Skin of body (tissue), 2 donors: ENCODE measurements around the gene NPRL2. TPM values are rescaled to one million over a fixed set of nuclear protein-coding genes. Genes with fewer than 3 reads are reported as not detected.

ENCODE experiments used
- DNase-seq: peaks from one replicate; lab custom pipeline; 2025; lab: John Stamatoyannopoulos, UW
- total RNA-seq: library from RNA; depleted of rRNA; stranded (reverse); fragments of >200 nt; gene quantifications from one replicate; pipeline ENCODE4 v1.2.3, GENCODE V29; 2014

Gene NPRL2
- total RNA-seq, 1 donor from 2014 or later, result 13.6 TPM

DNA sequence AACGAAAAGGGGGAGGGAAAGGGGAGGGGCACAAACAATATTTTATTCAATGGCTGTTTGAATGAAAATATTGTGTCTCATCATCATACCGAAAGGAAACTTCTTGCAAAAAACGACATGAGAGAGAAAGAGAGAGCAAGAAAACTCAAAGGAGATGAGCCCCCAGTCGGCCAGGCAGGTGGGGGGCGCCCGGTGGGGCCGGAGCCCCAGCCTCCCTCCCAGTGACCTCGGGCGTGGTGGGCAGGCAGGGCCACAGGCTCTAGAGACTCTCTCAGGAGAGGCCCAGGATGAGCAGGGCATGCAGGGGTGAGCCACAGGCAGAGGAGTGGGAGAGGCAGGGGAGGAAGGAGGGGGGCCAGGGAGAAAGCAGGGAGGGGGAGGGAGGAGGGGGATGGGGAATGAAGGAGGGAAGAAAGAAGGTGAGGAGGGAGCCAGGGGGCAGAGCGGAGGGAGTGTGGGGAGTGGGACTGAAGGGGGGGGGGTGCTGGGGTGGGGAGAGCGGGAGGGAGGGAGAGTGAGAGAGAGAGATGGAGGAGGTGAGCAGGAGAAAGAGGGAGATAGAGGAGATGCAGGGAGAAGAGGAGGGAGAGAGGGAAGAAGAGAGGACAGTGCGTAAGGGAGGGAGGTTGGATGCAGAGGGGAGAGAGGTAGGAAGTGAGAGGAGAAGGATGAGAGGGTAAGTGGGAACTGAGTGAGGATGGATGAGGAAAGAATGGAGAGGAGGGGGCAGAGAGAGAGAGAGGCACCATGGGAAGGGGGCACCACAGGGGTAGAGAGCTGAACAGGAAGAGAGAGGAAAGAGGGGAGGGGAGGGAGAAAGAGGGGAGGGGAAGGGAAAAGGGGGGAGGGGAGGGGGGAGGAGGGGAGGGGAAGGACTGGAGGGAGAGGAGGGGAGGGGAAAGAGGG, 22.8 kb upstream of the NPRL2 start:
- DNase-seq, result no peak

DNA sequence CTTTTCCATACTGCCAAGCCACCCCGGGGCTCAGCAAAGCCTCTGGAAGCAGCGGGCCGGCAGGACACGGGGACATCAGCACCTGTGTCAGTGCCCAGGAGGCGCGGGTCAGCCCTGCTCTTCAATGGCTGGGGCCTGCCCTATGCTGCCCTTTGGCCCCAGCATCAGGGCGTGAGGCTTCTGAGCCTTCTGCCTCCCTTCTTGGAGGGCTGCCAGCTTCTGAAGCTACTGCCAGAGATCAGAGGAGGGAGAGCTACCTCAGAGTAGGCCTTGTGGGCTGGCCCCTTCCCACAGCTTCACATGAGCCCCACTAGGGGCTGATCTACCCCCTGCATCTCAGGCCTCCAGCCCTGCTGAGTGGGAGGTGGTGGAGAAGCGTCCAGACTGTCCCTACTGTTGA, 21.8 kb upstream of the NPRL2 start:
- DNase-seq, result no peak

DNA sequence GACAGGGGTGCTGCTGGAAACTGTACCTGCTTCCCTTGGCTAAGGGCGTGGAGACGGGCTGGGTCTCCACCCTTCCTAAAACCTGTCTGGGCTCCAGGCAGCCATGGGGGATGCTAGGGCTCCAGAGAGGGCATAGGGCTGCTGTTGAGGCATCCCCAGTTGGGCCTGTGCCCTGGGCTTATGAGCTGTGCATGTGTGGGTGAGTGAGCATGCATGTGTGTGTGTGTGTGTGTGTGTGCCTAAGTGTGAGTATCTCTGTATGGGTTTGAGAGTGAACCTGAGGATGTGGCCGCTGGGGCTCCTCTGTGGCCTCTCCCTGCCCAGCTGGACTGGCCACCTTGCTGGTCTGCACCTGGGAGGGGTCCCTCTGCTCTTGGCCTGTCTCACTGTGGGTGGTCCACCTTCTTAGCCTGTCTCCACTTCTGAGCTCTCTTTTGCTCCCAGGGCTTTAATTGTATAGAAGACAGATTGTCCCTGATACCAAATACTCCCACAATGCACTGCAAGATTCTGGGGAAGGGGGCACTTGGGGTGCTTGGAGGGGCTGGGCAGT, 20.6 kb upstream of the NPRL2 start:
- DNase-seq, result no peak

DNA sequence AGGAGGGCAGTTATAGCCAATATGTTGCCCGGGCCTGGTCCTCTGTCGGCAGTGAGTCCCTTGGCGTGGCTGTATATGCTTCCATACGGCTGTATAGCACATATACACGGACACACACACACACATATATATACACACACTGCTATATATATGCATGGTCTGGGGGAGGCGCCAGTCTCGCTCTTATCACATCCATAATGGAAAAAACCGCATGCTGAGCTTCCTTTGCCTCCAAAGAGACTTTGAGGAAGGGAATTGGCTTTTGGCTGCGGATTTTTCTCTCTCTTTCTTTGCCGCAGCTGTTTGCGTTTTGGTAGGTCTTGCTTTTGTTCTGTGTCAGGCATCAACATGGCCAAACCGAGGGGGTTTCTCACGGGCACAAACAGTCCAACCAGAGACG, 20.0 kb upstream of the NPRL2 start:
- DNase-seq, result peak; percentile 78

DNA sequence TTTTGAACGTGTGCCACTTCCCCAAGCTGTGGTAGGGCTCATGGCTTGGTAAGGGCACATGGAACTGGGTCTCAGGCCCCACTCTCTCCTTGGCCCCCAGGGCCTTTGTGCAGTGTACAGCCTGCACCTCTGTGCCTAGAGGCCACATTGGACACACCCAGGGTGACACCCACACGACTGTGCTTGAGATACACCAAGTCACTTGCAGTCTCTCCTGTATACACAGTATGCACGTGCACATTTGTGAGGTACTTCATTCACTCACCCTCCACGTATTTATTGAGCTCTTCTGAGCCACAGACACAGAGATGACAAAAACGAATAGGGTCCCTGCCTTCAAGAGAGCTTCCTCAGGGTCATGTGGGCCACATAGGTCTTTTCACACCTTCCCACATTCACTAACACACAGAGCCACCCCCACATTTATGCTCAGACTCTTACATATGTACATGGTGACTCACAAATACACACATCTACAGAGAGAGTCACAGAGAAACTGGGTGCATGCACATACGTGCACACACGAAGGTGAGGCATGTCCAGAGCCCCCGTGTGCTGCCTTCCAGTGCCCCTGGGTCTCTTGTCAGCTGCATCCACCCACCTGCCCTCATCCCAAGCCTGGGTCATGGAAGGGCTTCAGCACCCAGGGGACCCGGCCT, 18.6 kb upstream of the NPRL2 start:
- no peak for DNase-seq

DNA sequence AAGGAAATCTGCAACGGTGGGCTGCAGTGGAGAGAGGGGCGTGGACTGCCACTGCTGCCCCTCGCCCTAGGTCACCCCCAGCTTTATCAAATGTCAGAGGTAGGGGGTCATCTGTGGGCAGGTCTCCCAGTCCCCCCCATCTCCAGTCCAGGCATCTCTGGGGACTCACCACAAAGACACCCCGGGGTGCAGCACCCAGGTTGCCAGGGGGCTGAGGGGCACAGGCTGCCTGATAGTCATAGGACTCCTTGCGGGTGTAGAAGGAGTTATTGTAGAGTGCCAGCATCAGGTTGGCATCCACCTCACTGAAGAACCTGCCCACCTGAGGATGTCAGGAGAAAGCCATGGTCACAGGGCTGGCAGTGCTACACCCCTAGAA, 15.3 kb upstream of the NPRL2 start:
- DNase-seq, result no peak

DNA sequence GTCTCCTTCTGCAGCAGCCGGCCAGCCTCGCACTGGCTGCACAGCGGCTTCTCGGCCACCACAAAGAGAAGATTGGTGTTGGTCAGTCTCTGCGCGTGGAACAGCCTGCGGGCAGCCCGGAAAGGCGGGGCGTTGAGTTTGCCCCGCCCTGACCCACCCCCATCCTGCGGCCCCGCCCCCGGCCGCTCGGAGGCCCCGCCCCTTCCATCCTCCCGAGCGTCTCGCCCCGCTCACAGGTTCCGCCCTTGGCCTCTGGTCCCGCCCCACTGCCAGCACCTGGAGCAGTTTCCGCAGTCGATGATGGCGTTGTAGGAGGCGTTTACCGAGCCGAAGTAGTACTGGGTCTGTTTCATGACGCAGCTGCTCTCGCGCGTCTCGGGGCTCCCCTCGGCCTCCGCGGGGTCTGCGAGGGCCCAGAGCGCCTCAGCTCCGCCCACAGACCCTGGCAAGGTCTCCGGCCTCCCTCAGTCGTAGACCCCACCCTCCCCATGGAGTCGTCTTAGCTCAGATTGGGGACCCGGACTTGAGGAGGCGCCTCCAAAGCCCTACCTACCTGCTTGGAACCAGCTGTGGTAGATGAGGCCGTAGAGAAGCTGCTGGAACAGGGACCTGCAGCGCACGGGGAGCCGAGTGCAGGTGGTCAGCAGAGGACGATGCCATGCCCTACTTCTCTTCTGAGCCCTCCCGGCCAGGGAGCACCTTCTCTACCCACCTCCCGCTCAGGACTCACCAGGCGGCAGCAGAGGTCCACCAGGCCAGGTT, 14.7 kb upstream of the NPRL2 start:
- DNase-seq, result peak; percentile 41

DNA sequence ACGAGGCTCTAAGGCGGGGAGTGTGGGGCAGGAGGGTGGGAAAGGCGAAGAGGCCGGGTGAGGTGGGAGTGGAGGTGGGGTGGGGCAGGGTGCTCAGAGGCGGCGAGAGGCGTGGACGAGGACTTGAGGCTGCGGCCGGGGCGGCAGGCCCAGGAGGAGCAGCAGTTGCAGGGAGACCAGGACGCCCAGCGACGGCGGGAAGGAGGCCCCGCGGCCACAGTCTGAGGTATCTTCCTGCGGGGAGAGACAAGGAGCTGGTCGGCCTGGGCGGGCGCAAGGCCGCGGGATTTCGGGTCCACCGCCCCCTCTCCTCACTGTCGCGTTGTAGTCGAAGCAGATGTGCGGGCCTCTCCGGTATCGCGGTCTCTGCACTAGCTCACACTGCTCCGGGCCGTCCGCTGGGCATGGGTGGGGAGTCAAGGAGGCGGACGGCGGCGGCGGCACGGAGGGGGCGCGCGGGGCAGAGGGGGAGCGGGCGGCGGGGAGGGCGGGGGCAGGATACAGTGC, 14.1 kb upstream of the NPRL2 start:
- no peak for DNase-seq

DNA sequence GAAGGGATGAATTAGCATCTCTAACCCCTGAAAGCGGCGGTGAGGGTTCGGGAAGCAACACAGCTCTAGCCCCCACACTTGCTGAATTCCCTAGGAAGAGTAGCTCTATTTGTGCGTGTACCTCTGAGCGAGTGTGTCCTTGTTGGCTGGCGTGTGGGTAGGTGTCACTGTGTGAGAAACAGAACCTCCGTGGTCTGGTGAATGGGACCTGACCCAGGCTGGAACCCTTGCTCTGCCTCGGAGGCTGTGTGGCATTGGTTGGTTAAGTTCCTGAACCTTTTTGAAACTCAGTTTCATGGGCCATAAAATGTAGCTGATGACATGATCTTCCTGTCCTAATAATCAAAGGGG, 9.2 kb upstream of the NPRL2 start:
- DNase-seq, result no peak

DNA sequence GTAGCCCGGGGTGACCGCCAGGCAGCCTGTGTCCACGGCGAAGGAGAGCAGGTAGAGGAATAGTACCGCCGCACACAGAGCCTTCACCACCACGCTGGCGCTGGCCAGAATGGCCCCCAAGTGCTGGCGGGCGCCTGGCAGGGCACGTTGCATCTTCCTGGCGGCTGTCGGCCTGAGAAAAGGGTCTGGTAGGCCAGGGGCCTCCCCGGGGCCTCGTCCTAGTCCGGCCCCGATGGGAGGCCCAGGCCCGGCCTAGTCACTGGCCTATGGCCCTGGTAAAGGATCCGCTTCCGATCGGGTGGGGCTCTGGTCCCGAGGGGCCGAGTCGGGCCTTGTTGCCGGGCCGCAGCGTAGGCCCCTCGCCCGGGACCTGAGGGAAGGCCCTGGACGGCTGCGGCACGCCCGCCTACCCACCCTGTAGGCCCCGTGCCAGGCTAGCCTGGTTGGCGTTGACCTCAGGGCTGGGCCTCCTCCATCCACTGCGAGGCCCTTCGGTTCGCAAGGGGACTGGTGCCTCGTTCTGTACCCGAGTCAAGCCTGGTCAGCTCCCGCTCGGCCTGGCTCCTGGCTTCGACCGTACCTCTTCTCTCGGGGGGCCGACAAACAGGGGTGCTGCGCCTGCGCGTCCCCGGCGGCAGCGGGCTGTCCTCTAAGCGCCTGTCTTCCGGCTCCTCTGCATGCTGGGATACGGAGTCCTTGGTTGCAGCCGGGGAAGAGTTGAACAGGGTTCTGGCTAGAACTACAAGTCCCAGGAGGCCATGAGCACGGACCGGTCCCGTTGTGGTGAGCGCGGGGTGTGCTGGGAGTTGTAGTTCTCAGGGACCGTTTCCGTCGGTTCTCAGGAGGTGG, 8.6 kb upstream of the NPRL2 start, which contains the start of gene TMEM115:
TSS of gene TMEM115 (minus strand) at position 611 of the 849 bp plus-strand sequence. CDS start at position 153, 458 bp downstream.
- DNase-seq, result peak; percentile 98

DNA sequence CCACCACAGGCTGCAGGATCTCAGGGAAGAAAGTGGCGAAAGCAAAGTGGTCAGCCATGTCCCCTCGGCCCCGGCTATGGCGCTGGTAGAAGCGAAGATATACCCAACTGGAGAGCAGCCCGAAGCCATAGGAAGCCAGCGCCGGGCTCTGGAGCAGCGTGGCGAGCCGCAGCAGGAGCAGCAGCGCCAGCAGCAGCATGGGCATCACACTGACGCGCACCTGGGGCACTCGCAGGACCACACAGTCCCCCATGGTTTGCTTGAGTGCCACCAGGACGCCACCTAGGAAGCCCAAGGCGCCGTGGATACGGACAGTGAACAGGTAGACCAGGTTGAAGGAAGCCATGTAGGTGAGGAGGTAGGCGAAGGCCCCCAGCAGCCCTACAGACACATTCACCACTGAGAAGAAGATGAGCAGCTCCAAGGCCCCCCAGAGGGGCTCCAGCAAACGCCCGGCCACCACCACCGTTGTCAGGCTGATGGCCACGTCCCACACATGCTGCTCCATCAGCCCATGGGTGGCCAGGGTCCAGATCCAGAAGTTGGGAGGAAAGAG, 7.9 kb upstream of the NPRL2 start:
- DNase-seq, result no peak

DNA sequence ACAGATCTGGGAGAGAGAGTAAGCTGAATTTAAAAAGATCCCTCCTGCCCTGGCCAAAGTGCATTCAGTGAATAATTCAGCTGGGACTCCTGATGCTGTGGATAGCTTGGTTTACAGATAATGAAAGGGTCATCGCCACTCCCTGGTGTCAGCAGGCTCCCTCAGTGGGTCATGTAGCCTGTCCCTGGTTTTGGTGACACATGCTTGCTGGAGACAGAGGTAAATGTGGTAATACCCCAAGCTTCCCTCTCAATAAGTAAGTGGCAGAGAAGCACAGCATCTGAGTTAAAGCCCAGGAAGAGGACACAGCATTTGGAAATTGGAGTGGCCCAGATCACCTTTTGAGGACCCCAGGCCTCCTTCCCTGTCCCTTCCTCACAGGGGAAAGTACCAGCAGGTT, 6.9 kb upstream of the NPRL2 start:
- DNase-seq, result no peak

DNA sequence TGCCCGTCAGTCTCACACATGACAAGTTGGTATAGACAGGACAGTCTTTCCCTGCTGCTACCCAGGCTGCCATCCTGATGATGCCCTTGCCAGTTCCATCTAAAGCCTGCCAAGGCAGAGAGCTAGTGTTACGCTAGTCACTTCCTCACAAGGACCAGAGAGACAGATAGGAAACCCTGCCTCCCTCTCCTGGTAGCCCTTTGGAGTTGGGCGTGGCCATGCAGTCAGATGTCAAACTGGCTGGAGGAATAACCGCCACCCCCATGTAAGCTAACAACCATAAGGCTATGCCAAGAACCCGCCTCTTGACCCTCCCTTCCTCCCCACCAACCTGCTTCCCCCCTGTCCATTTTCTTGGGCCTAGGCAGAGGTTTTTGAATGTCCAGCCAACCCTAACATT, 6.0 kb upstream of the NPRL2 start:
- DNase-seq, result no peak

DNA sequence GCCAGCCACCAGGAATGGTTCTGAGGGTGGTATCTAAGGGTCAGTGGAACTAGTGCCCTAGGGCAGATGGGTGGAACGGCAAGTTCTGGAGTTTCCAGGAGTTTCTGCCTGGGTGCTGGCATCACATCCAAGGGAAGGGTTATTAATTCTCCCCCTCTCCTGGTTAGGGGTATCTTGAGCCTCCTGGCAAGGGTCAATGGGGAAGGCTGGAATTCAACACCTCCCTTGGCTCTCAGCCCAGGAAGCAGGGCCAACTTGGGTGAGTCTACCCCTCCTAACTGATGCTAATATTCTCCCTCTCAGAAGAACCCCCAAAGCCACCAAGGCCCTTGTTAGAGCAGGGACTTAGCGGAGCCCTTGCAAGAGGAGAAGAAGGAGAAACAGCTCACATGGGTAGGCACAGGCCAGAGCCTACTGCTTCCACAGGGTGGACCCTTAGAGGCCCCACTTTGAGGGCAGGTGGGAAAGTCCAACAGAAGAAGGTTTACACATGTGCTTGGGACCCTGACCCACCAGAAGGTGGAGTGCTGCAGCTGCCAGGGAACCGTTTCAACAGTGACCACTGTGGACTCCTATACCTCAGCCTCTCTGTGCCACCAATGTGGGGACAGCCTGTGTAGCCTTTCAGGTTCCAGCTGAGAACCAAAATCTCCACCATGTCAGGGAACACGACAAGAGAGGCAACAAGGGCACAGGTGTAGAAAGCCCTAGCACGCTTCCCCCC, 5.4 kb upstream of the NPRL2 start:
- no peak for DNase-seq

DNA sequence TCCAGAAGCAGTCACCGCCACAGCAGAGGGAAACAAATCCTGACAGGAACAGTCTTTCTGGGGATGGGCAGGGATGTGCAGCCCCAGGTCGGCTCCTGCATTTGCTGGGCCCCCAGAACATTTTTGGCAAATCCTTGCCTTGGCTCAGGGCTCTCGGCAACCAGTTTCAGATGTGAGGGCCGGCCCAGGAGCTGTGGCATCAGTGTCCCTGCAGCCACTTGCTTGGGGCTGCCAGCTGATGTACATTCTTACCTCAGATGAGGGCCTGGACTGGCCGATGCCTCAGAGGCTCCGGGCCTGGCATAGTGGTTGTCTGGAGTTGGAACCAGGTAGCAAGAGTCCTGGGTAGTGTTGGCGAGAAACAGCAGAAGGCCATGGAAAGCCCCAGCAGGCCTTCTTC, 4.3 kb upstream of the NPRL2 start:
- DNase-seq, result no peak

DNA sequence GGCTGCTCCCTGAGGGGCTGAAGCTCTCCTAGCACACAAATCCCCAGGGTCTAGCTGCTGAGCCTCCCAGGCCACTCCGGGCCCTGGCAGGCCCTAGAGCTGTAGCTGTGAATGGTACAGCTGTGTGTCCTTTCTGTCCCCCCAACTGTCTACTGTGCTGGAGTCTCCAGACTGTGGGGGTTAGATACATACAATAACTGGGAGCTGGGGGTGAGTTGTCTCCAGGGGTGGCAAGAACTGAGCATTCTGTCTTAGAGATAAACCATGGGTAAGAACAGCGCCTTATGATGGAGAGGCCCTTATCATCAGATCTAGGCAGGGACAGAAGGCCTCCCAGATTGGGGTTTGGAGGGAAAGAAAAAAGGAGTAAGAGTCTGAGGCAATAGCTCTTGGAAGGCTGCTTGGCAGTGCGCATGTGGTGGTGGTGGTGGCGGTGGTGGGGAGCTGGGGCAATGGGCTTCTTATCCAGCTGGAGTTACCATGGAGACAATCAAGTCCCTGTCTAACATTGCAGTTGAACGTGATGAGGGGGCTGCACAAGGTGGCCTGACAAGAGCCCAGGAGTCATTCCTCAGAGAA, 3.7 kb upstream of the NPRL2 start:
- DNase-seq, result no peak

DNA sequence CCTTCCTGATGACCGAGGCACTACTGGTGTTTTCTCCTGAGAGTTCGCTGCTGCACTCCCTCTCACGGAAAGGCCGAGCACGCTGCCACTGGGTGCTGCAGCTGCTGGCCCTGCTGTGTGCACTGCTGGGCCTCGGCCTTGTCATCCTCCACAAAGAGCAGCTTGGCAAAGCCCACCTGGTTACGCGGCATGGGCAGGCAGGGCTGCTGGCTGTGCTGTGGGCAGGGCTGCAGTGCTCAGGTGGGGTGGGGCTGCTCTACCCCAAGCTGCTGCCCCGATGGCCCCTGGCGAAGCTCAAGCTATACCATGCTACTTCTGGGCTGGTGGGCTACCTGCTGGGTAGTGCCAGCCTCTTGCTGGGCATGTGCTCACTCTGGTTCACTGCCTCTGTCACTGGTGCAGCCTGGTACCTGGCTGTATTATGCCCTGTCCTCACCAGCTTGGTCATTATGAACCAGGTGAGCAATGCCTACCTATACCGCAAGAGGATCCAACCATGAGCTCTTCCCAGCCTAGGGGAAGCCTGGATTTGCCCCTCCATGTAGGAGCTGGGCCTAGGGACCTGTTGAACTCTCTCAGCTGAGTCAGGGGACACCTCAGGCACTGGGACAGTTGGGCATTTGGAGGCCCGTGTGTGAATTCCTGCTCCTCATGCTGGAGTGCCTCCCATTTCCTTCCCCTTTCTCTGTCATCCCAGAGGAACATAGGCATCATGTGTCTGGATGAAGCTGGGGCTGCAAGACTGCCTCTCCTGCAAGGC, 2.9 kb upstream of the NPRL2 start:
- DNase-seq, result no peak

DNA sequence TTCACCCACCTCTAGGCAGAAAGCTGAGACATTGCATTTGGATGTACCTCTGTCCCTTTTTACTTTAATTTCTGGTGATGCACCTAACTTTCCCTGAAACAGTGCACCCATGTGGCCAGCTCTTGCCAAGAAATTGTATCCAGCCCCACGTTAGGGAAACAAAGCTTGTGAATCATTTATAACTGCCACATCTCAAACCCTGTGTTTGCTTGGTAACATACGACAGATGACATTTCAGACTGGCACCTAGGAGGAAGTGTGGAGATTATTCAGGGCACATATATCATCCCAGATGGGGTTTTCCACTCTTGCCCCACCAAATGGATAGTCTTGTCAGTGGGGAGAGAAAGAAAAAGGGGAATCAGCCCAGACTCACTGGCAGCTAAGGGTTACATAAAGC, 2.2 kb upstream of the NPRL2 start:
- DNase-seq, result no peak

DNA sequence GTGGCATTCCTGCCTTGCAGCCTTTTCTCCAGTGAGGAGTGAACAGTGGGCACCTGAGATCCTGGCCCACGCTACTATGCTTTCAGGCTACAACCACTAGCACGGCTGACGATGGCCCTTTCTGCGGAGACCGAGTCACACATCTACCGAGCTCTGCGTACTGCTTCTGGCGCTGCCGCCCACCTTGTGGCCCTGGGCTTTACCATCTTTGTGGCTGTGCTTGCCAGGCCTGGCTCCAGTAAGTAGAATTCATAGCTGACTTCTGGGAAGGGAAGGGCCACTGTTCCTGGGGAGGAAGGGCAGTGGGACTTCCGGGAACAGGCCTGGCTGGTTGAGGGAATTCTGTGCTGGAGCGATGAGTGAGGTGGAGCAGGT, 735 bp upstream of the NPRL2 start:
- DNase-seq, result no peak
